A549 (cell line): ENCODE results near the gene OBSL1. TPM values are rescaled to one million over a fixed set of nuclear protein-coding genes. Genes with fewer than 3 reads are reported as not detected.

Experiments
- ATAC-seq, 2 experiments: fragments of 200-7000 bp in 1 of 2; fragments of >200 bp in 1 of 2; cut with Nextera tagmentation in 1 of 2; cut with Tn5 transposase in 1 of 2; 3 replicates each; pipeline versions ENCODE4 v1.8.0 to v1.9.1; 2018 to 2020; ENCODE audit warnings: mild to moderate bottlenecking in 1 of 2, moderate library complexity in 1 of 2
- CTCF ChIA-PET: fragments of 300-600 bp; sonication (Branson Sonifier 250); formaldehyde crosslinking; extraction: SDS; loops from one replicate; lab custom pipeline; 2021; ENCODE audit warnings: antibody characterized with exemption, inconsistent platforms; lab: Yijun Ruan, JAX
- POLR2A ChIA-PET: fragments of 350-600 bp; formaldehyde crosslinking; extraction: SDS; loops from one replicate; lab custom pipeline; 2021; ENCODE audit warnings: antibody characterized with exemption, inconsistent platforms; lab: Yijun Ruan, JAX
- DNase-seq, 2 experiments: peaks; one replicate each; pipeline versions ENCODE4 v3.0.0 to v3.0.0-alpha.2; 2011 to 2016; ENCODE audit warnings: low read depth in 1 of 2, low spot score in 1 of 2
- FAIRE-seq: peaks from 2 replicates; lab custom pipeline; 2011; peaks lifted over from hg19 to GRCh38; lab: Jason Lieb, UNC
- H3K27ac ChIP-seq, 2 experiments: fragments of >200 bp; sonication (Bioruptor Twin); formaldehyde crosslinking; 3 replicates each; pipeline ENCODE4 v1.5.1; 2016 to 2017
- H3K4me1 ChIP-seq: fragments of >200 bp; sonication (Bioruptor Twin); formaldehyde crosslinking; 3 replicates; pipeline ENCODE4 v1.6.1; 2016
- H3K4me2 ChIP-seq: fragments of >200 bp; sonication (Bioruptor Twin); formaldehyde crosslinking; 3 replicates; pipeline ENCODE4 v1.6.1; 2016
- H3K4me3 ChIP-seq: fragments of >200 bp; sonication (Bioruptor Twin); formaldehyde crosslinking; 3 replicates; pipeline ENCODE4 v1.5.1; 2016
- H3K9me3 ChIP-seq: fragments of >200 bp; sonication (Bioruptor Twin); formaldehyde crosslinking; 3 replicates; pipeline ENCODE4 v1.6.1; 2016
- CEBPB ChIP-seq, 2 experiments: fragments of >200 bp in 1 of 2; sonication (Bioruptor Twin) in 1 of 2; formaldehyde crosslinking in 1 of 2; IDR thresholded peaks; 2 replicates each; pipeline ENCODE4 v1.6.1; 2012 to 2016
- CHD4 ChIP-seq: fragments of 200-600 bp; sonication (generic); IDR thresholded peaks from 2 replicates; pipeline ENCODE4 v1.6.1; 2016; ENCODE audit warnings: antibody characterized with exemption, mild to moderate bottlenecking, borderline replicate concordance
- ESRRA ChIP-seq: fragments of 150-350 bp; IDR thresholded peaks from 2 replicates; pipeline ENCODE4 v1.6.1; 2014; ENCODE audit warnings: mild to moderate bottlenecking, low read length, borderline replicate concordance
- FOXS1 ChIP-seq: fragments of 250-450 bp; sonication (Bioruptor Pico); IDR thresholded peaks from 2 replicates; pipeline ENCODE4 v1.5.0; 2020; ENCODE audit warnings: mild to moderate bottlenecking, moderate library complexity
- GATA3 ChIP-seq: IDR thresholded peaks from 2 replicates; pipeline ENCODE4 v1.6.1; 2012; ENCODE audit warnings: borderline replicate concordance
- HDAC2 ChIP-seq: fragments of 200-600 bp; sonication (generic); IDR thresholded peaks from 2 replicates; pipeline ENCODE4 v1.6.1; 2016
- HEYL ChIP-seq: fragments of 250-450 bp; sonication (Bioruptor Pico); IDR thresholded peaks from 2 replicates; pipeline ENCODE4 v1.8.0; 2021; ENCODE audit warnings: mild to moderate bottlenecking, moderate library complexity
- JUNB ChIP-seq: fragments of >200 bp; sonication (Bioruptor Twin); formaldehyde crosslinking; IDR thresholded peaks from 2 replicates; pipeline ENCODE4 v1.6.1; 2016
- KDM5A ChIP-seq: fragments of 200-600 bp; sonication (generic); IDR thresholded peaks from 2 replicates; pipeline ENCODE4 v1.6.1; 2016; ENCODE audit warnings: antibody characterized with exemption, mild to moderate bottlenecking
- MAFK ChIP-seq: fragments of 450-650 bp; IDR thresholded peaks from 2 replicates; pipeline ENCODE4 v1.6.1; 2014; ENCODE audit not compliant: partially characterized antibody
- MYC ChIP-seq: IDR thresholded peaks from 2 replicates; pipeline ENCODE4 v1.6.1; 2012; ENCODE audit warnings: mild to moderate bottlenecking, inconsistent platforms, low read length, improper control_type of control experiment, borderline replicate concordance
- PHF8 ChIP-seq: fragments of 200-600 bp; sonication (generic); IDR thresholded peaks from 2 replicates; pipeline ENCODE4 v1.6.1; 2016; ENCODE audit warnings: low read depth, mild to moderate bottlenecking, antibody characterized with exemption, moderate library complexity, borderline replicate concordance
- RAD21 ChIP-seq, 2 experiments: fragments of >200 bp in 1 of 2; sonication (Bioruptor Twin) in 1 of 2; formaldehyde crosslinking in 1 of 2; IDR thresholded peaks in 1 of 2; conservative IDR thresholded peaks in 1 of 2; 2 replicates in 1 of 2; 3 replicates in 1 of 2; pipeline ENCODE4 v1.6.1; 2012 to 2018; ENCODE audit warnings: inconsistent platforms in 1 of 2
- SREBF2 ChIP-seq: fragments of 450-650 bp; IDR thresholded peaks from 2 replicates; pipeline ENCODE4 v1.6.1; 2014; ENCODE audit warnings: mild to moderate bottlenecking, moderate library complexity
- ZFP36 ChIP-seq: fragments of 450-650 bp; IDR thresholded peaks from 2 replicates; pipeline ENCODE4 v1.6.1; 2014; ENCODE audit warnings: borderline replicate concordance; ENCODE audit not compliant: partially characterized antibody
- WGBS: methylation state at CpG from one replicate; pipeline ENCODE4 v1.1.6; 2017; ENCODE audit errors: missing lambda C conversion rate; 5-methylcytosine and 5-hydroxymethylcytosine counted together
- polyA plus RNA-seq, 4 experiments: library from polyadenylated mRNA; depleted of rRNA in 3 of 4; stranded (reverse); fragments of >200 nt; fragmentation: RNase III in 1 of 4; extraction: RNeasy Plus Mini Kit Qiagen cat#74134 plus additional on column Dnase treatment in 1 of 4; gene quantifications; 2 replicates in 3 of 4; 3 replicates in 1 of 4; pipeline ENCODE4 v1.2.3, GENCODE V29; 2011 to 2017
- TF ChIP-seq, protein P1 (sequence below): fragments of 250-450 bp; sonication (Bioruptor Pico); IDR thresholded peaks from 2 replicates; pipeline ENCODE4 v1.5.0; 2021; ENCODE audit warnings: mild to moderate bottlenecking, moderate library complexity, borderline replicate concordance
- TF ChIP-seq, protein P2 (sequence below): fragments of 200-600 bp; sonication (generic); IDR thresholded peaks from 2 replicates; pipeline ENCODE4 v1.6.1; 2016; ENCODE audit warnings: antibody characterized with exemption, mild to moderate bottlenecking, moderate library complexity
- TF ChIP-seq, protein P3 (sequence below): IDR thresholded peaks from 2 replicates; pipeline ENCODE4 v1.6.1; 2012

OBSL1 gene
- polyA plus RNA-seq, 2 of the 4 experiments (the other 2 are of a cell fraction) = 14.4 to 31.8 TPM

DNA sequence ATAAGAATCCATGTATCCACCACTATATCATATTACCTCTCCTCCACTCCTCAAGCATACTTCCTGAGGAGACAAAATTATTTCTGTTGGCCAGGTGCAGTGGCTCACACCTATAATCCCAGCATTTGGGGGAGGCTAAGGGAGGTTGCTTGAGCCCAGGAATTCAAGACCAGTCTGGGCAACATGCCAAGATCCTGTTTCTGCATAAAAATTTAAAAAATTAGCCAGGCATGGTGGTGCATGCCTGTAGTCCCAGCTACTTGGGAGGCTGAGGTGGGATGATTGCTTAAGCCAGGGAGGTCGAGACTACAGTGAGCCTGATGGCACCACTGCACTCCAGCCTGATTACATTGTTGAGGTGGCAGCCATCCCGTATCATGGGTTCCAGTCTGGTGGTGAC, 10.0 kb upstream of the OBSL1 start:
- TF ChIP-seq ZFP36 (no peak), SREBF2 (no peak), FOXS1 (CRISPR knock-in tag) (no peak), MAFK (no peak)
- Histone ChIP-seq H3K4me1 (no peaks in the 10 kb centered on the region), H3K4me2 (no peak overlapping the region), H3K4me3 (no peak overlapping the region), H3K27ac (no peak overlapping the region), H3K9me3 (no peaks in the 10 kb centered on the region)
- no peak for DNase-seq
- no peak for ATAC-seq
- POLR2A ChIA-PET = no interaction called here
- CTCF ChIA-PET = no interaction called here
- WGBS = 0% methylated on average over 1 of the region's 2 CpGs
- no peak for FAIRE-seq

DNA sequence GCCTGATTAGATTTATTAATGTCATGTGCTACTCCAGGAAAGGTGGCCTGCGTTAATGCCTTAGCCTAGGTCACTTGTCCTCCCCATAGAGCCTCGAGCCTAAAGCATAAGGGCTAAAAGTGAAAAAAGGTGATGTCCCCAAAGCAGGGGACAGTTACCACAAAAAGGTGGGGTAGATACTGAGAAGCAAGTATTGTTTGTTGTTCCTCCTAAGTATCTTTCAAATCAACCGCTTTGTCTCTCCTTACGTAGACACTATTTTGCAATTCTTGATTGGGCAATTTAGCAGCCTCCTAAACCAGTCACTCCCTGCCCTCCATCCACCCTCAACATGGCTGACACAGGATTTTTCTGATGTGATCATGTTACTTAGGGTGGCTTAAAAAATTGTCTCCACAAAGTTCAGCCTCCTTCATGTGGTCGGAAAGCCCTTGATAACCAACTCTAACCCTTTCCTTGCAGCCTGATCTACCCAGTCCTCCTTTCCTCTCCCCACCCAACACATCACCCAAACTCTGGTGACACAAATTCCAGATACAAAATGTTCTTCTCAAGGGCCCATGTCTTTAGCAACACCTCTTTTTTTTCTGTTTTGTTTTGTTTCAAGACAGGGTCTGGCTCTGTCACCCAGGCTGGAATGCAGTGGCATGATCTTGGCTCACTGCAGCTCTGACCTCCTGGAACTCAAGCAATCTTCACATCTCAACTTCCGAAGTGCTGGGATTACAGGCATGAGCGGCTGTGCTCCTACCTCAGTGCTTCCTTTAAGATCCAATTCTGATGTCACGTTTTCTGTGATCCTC, 7.7 kb upstream of the OBSL1 start:
- H3K4me2 ChIP-seq = no peak overlapping the region
- H3K4me1 ChIP-seq = no peaks in the 10 kb centered on the region
- H3K4me3 ChIP-seq = no peak overlapping the region
- TF ChIP-seq GATA3 (no peak), CEBPB (IDR thresholded peaks at IDR 0.05) (peak; percentile 12 to 49; a peak in 1 of 4 replicates)
- TF ChIP-seq, all 56 proteins: peak for 1
- Histone ChIP-seq H3K27ac (no peak overlapping the region), H3K9me3 (no peaks in the 10 kb centered on the region)
- FAIRE-seq = no peak
- DNase-seq = no peak
- ChIA-PET CTCF (interaction anchor here (1.2 to 1.7 kb wide), 2 partner anchors 17 to 64 kb away, joined by 3 to 5 read pairs; no protein-coding TSS in a partner anchor), POLR2A (no interaction called here)
- no peak for ATAC-seq
- 54% methylated on average over 8 of the region's 8 CpGs for WGBS

DNA sequence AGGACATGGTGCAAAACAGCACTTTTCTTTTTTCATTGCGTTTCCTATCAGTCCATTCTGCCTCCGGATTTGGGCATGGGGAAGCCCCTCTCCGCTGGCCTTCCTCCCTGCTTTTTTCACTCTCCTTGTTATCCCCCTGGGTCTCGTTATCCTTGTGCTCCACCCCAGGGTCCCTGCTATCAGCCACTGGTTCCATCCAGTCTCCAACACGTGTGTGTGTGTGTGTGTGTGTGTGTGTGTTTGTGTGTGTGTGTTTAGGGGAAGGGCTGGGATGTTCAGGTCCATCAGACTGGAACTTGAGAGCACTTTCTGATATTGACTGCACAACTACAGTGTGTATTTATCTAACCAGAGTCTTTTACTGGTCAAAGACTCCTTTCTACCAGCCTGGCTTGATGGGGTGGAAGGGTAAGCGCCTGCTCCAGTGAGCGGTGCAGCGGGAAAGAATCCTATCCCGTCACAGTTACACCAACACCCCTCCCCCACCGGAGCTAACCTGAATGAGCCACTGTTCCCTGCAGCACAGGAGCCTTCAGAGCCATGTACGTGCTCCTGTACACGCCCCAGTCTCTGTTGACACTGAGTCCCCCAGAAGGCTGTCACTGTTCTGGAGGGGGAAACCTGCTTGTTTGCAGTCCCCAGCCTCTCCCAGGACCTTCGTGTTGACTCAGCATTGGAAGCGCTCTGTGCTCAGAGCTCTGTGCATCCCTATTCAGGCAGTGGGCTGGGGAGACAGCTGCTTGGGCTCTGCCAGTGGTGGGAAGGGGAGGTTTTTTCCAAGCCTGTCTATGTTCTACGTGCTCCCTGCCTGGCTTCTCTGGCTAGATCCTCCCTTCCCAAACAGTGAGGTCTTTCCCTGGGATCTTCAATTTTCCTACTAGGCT, 5.4 kb upstream of the OBSL1 start:
- WGBS = 40% methylated on average over 13 of the region's 15 CpGs
- peaks cover 5% of the 10 kb centered on the region; the same call in 2 of the 3 replicates for H3K4me1 ChIP-seq
- FAIRE-seq = no peak
- H3K4me2 ChIP-seq = peak overlapping the region; percentile 29; the same call in 2 of the 3 replicates
- peak; percentile 27 to 43; a peak in 3 of 6 replicates for ATAC-seq
- no peak overlapping the region for H3K27ac ChIP-seq
- CTCF ChIA-PET = interaction anchor here (1.0 to 7.5 kb wide), 9 partner anchors 13 to 175 kb away, joined by 3 to 50 read pairs (median 4); no protein-coding TSS in a partner anchor
- POLR2A ChIA-PET = interaction anchor here (0.8 kb wide), 1 partner anchor 21 kb away, joined by 3 read pairs; the partner anchor contains the start of gene STK11IP
- no peak for DNase-seq
- TF ChIP-seq PHF8 (no peak), MAFK (peak; percentile 12), CHD4 (no peak), SREBF2 (no peak)
- H3K4me3 ChIP-seq = no peak overlapping the region
- no peaks in the 10 kb centered on the region for H3K9me3 ChIP-seq

DNA sequence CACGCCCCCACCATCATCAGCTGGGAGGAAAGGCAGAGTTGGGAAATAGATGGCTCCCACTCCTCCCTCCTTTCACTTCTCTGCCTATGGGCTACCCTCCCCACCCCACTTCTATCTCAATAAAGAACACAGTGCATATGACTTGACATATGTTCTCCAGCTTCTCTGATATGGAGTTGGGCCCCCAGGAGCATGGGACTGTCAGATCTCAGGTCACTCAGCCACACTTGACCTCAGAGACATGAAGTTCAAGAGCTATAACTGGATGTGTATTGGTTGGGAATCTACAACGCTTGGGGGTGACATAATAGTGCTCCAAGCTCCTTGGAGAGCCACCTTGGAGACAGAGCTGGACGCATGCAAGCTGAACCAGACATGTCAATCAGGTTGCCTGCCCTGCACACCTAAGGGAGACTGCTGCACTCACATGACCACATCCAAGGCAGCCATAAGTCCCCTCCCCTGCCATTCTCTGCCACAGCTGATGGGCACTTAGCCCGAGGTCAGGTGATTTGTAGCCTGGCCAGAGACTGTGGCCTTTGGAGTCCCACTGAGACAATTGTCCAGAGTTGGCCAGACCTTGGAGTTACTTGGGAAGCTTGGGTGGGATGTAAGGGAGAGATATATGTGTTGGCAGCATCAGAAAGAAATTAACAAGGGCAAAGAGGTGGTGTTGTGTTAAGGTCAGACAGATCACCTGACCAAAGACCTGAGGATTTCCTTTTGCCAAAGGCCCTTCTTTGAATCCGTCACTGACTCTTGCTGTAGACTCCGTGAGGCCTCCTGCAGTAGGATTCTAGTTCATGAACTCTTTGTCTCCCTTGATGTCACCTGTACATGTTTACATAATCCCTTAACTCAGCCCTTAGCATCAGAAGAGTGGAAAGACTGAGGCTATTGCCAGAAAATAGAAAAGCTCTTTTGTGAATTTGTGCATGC, 4.5 kb upstream of the OBSL1 start:
- no peak for ATAC-seq
- POLR2A ChIA-PET = interaction anchor here (1.7 kb wide), 1 partner anchor 22 kb away, joined by 6 read pairs; the partner anchor contains the start of gene STK11IP
- Histone ChIP-seq H3K9me3 (no peaks in the 10 kb centered on the region), H3K4me2 (no peak overlapping the region), H3K4me1 (peaks cover 9% of the 10 kb centered on the region; the same call in 2 of the 3 replicates), H3K4me3 (no peak overlapping the region), H3K27ac (no peak overlapping the region)
- CTCF ChIA-PET = interaction anchor here (1.1 to 7.5 kb wide), 6 partner anchors 12 to 54 kb away, joined by 3 to 50 read pairs (median 4); no protein-coding TSS in a partner anchor
- WGBS = 68% methylated on average over 6 of the region's 6 CpGs
- FAIRE-seq = no peak
- TF ChIP-seq RAD21 (conservative IDR thresholded peaks at IDR 0.05 in 1 of 2, IDR thresholded peaks at IDR 0.05 in 1 of 2) (no peak), HEYL (CRISPR knock-in tag) (no peak), KDM5A (no peak), MYC (no peak), ESRRA (no peak), CEBPB (IDR thresholded peaks at IDR 0.05) (no peak), HDAC2 (no peak), JUNB (no peak)
- TF ChIP-seq, protein P1, sequence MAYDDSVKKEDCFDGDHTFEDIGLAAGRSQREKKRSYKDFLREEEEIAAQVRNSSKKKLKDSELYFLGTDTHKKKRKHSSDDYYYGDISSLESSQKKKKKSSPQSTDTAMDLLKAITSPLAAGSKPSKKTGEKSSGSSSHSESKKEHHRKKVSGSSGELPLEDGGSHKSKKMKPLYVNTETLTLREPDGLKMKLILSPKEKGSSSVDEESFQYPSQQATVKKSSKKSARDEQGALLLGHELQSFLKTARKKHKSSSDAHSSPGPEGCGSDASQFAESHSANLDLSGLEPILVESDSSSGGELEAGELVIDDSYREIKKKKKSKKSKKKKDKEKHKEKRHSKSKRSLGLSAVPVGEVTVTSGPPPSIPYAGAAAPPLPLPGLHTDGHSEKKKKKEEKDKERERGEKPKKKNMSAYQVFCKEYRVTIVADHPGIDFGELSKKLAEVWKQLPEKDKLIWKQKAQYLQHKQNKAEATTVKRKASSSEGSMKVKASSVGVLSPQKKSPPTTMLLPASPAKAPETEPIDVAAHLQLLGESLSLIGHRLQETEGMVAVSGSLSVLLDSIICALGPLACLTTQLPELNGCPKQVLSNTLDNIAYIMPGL = no peak
- TF ChIP-seq, protein P2, sequence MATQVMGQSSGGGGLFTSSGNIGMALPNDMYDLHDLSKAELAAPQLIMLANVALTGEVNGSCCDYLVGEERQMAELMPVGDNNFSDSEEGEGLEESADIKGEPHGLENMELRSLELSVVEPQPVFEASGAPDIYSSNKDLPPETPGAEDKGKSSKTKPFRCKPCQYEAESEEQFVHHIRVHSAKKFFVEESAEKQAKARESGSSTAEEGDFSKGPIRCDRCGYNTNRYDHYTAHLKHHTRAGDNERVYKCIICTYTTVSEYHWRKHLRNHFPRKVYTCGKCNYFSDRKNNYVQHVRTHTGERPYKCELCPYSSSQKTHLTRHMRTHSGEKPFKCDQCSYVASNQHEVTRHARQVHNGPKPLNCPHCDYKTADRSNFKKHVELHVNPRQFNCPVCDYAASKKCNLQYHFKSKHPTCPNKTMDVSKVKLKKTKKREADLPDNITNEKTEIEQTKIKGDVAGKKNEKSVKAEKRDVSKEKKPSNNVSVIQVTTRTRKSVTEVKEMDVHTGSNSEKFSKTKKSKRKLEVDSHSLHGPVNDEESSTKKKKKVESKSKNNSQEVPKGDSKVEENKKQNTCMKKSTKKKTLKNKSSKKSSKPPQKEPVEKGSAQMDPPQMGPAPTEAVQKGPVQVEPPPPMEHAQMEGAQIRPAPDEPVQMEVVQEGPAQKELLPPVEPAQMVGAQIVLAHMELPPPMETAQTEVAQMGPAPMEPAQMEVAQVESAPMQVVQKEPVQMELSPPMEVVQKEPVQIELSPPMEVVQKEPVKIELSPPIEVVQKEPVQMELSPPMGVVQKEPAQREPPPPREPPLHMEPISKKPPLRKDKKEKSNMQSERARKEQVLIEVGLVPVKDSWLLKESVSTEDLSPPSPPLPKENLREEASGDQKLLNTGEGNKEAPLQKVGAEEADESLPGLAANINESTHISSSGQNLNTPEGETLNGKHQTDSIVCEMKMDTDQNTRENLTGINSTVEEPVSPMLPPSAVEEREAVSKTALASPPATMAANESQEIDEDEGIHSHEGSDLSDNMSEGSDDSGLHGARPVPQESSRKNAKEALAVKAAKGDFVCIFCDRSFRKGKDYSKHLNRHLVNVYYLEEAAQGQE = no peak
- TF ChIP-seq, protein P3, sequence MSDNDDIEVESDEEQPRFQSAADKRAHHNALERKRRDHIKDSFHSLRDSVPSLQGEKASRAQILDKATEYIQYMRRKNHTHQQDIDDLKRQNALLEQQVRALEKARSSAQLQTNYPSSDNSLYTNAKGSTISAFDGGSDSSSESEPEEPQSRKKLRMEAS = no peak
- DNase-seq = no peak
